Kidney epithelial cell (primary cell): ENCODE results near the gene ZFHX3. TPM values are rescaled to one million over a fixed set of nuclear protein-coding genes. Genes with fewer than 3 reads are reported as not detected.

Source experiments
- DNase-seq: peaks from one replicate; pipeline ENCODE4 v3.0.0-alpha.2; 2010; ENCODE audit warnings: low read depth
- H3K27me3 ChIP-seq: 2 replicates; pipeline ENCODE4 v1.6.0; 2011; ENCODE audit warnings: low read length; ENCODE audit not compliant: control insufficient read depth, insufficient read depth
- H3K36me3 ChIP-seq: 2 replicates; pipeline ENCODE4 v1.5.1; 2011; ENCODE audit warnings: low read length; ENCODE audit not compliant: control insufficient read depth, insufficient read depth
- H3K4me3 ChIP-seq: 2 replicates; pipeline ENCODE4 v1.5.1; 2011; ENCODE audit warnings: low read depth, mild to moderate bottlenecking, control low read depth, low read length
- total RNA-seq: library from RNA; depleted of rRNA; stranded (reverse); fragments of >200 nt; gene quantifications from 2 replicates; pipeline ENCODE4 v1.2.3, GENCODE V29; 2015
- TF ChIP-seq, protein P1 (sequence below): IDR thresholded peaks from 2 replicates; pipeline ENCODE4 v1.5.1; 2011; ENCODE audit warnings: mild to moderate bottlenecking, moderate library complexity, low read length, control low read depth, inconsistent platforms; ENCODE audit not compliant: insufficient read depth, poor library complexity, severe bottlenecking

ZFHX3 gene
- total RNA-seq, 1 donor from 2014 or later: 19.9 TPM

DNA sequence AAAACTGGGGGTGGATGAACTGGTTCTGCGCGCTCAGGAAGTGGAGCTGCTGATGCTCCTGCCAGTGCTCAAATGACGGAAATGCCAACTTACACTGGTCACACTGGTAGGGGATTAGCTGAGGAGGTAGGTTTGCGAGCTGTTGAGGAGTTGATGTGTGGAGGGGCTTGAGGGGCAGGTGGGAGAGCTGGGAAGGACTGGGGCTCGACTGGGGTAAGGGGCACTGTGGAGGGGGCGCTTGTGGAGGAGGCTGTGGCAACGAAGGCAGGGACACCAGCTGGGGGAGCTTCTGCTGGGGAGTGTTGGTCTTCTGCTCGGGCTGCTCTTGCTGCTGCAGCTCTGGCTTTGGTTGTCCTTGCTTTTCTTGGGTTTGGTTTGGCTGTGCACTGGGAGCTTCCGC, 252.9 kb downstream of the ZFHX3 start:
- TF ChIP-seq, protein P1, sequence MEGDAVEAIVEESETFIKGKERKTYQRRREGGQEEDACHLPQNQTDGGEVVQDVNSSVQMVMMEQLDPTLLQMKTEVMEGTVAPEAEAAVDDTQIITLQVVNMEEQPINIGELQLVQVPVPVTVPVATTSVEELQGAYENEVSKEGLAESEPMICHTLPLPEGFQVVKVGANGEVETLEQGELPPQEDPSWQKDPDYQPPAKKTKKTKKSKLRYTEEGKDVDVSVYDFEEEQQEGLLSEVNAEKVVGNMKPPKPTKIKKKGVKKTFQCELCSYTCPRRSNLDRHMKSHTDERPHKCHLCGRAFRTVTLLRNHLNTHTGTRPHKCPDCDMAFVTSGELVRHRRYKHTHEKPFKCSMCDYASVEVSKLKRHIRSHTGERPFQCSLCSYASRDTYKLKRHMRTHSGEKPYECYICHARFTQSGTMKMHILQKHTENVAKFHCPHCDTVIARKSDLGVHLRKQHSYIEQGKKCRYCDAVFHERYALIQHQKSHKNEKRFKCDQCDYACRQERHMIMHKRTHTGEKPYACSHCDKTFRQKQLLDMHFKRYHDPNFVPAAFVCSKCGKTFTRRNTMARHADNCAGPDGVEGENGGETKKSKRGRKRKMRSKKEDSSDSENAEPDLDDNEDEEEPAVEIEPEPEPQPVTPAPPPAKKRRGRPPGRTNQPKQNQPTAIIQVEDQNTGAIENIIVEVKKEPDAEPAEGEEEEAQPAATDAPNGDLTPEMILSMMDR: no peak
- Histone ChIP-seq H3K4me3 (no peak overlapping the region), H3K27me3 (peaks cover 3% of the 10 kb centered on the region), H3K36me3 (peaks cover 1% of the 10 kb centered on the region)
- no peak for DNase-seq

- H3K27me3 ChIP-seq: peaks cover 3% of the 10 kb centered on the region
- H3K4me3 ChIP-seq: no peak overlapping the region
- no peak for DNase-seq
- peaks cover 1% of the 10 kb centered on the region for H3K36me3 ChIP-seq
- TF ChIP-seq, protein P1: no peak
Measured at GRCh38 chr16:72794319-72794718, 253.6 kb downstream of the ZFHX3 start.

GRCh38 chr16:72793716-72794115, 254.2 kb downstream of the ZFHX3 start:
- no peak for DNase-seq
- Histone ChIP-seq H3K36me3 (peaks cover 1% of the 10 kb centered on the region), H3K27me3 (peaks cover 3% of the 10 kb centered on the region), H3K4me3 (no peak overlapping the region)
- TF ChIP-seq, protein P1: no peak

DNA sequence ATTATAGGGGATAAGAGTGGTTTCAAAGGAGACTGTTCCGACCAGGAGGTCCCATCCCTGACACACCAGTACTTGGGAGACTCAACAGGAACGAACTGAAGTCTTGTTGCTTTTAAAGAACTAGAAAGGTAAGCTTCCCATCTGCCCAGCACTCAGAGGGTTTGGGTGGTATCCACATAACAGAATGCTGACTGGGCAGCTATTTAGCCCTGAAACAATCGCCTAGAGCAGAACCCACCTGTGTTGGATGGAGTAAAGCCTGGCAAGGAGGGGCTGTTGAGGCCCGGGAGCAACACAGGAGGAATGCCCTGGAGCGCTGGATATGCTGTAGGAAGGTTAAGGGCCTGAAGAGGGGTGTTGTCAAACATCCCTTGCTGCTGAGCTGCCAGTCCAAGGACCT, 254.9 kb downstream of the ZFHX3 start:
- DNase-seq: no peak
- Histone ChIP-seq H3K27me3 (peaks cover 3% of the 10 kb centered on the region), H3K36me3 (no peaks in the 10 kb centered on the region), H3K4me3 (no peak overlapping the region)
- TF ChIP-seq, protein P1: no peak

DNA sequence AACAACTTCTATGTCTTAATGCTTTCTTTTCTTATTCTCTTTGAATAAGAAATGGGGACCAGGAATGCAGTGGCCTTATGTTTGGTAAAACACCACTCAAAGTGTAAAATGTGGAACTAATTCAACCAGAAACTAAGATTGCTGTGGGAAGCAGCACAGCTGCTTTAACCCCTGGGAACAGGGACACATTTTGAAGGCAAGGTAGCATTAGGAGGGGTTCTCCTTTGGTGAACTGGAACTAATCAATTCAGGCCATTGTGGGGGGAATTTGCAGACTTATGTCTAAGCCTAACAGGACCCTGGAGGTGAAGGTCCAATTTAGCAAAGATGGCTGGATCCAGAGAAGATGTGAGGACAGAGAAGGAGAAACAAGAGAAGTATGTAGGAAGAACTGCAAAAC, 256.1 kb downstream of the ZFHX3 start:
- peaks cover 3% of the 10 kb centered on the region for H3K27me3 ChIP-seq
- H3K36me3 ChIP-seq: peaks cover 2% of the 10 kb centered on the region
- no peak overlapping the region for H3K4me3 ChIP-seq
- TF ChIP-seq, protein P1: no peak
- no peak for DNase-seq

DNA sequence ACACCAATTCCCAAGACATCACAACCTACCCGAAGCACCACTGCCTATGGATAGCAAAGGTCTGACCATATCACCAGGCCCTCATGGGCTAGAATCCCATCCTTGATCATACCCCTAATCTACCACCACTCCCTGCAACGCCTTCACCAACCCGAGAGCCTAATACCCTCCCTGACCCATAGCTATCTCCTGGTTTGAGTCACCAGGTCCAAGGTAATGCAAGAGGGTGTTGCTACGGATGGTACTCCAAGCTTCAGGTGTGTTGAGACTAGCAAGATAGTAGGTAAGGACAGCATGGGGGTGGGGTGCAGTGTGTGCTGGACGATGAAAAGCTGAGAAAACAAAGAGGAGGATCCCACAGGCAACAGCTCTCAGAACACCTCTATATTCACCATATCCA, 258.0 kb downstream of the ZFHX3 start:
- Histone ChIP-seq H3K36me3 (peaks cover 2% of the 10 kb centered on the region), H3K27me3 (peaks cover 3% of the 10 kb centered on the region), H3K4me3 (no peak overlapping the region)
- TF ChIP-seq, protein P1: no peak
- DNase-seq: no peak
